ENCODE data around the gene KARS1.

The KARS1 gene

GRCh38 chr16:75584108-75584507 lies 63.4 kb downstream of the KARS1 start:
- Histone ChIP-seq H3F3A (ENCODE audit: insufficient read depth, low read length) (no peaks in the 10 kb centered on the region), H4K20me1 (ENCODE audit: insufficient read depth, low read length) (no peaks in the 10 kb centered on the region), H3K27me3 (ENCODE audit: insufficient read depth, low read length) (no peaks in the 10 kb centered on the region), H3K27ac (ENCODE audit: low read depth, low read length, poor library complexity, severe bottlenecking) (peak overlapping the region; percentile 22), H3K4me3 (ENCODE audit: low read depth, low read length, poor library complexity, severe bottlenecking) (no peak overlapping the region), H3K9ac (ENCODE audit: low read length) (no peak overlapping the region), H3K4me2 (ENCODE audit: low read length) (no peak overlapping the region), H3K79me2 (ENCODE audit: insufficient read depth, low read length) (no peaks in the 10 kb centered on the region), H3K9me2 (ENCODE audit: low read depth, low read length) (no peaks in the 10 kb centered on the region), H2AFZ (ENCODE audit: low read length) (no peak overlapping the region), H3K9me3 (ENCODE audit: low read length) (no peaks in the 10 kb centered on the region), H3K4me1 (ENCODE audit: insufficient read depth, low read length, severe bottlenecking) (peaks cover 10% of the 10 kb centered on the region), H3K36me3 (ENCODE audit: insufficient read depth, low read length) (peaks cover 15% of the 10 kb centered on the region; the same call in 1 of the 2 replicates)
- TF ChIP-seq EZH2 (IDR thresholded peaks at IDR 0.05; ENCODE audit: borderline replicate concordance, low read length) (no peak), CTCF (IDR thresholded peaks at IDR 0.05; ENCODE audit: low read length) (no peak)

GRCh38 chr16:75579281-75579834 lies 68.1 kb downstream of the KARS1 start:
- Histone ChIP-seq H3K4me1 (ENCODE audit: insufficient read depth, low read length, severe bottlenecking) (peaks cover 7% of the 10 kb centered on the region), H3K27ac (ENCODE audit: low read depth, low read length, poor library complexity, severe bottlenecking) (no peak overlapping the region), H2AFZ (ENCODE audit: low read length) (no peak overlapping the region), H3K9me3 (ENCODE audit: low read length) (no peaks in the 10 kb centered on the region), H3K9ac (ENCODE audit: low read length) (no peak overlapping the region), H3F3A (ENCODE audit: insufficient read depth, low read length) (no peaks in the 10 kb centered on the region), H4K20me1 (ENCODE audit: insufficient read depth, low read length) (no peaks in the 10 kb centered on the region), H3K9me2 (ENCODE audit: low read depth, low read length) (no peaks in the 10 kb centered on the region), H3K4me2 (ENCODE audit: low read length) (no peak overlapping the region), H3K4me3 (ENCODE audit: low read depth, low read length, poor library complexity, severe bottlenecking) (no peak overlapping the region), H3K36me3 (ENCODE audit: insufficient read depth, low read length) (peaks cover 56% of the 10 kb centered on the region), H3K27me3 (ENCODE audit: insufficient read depth, low read length) (no peaks in the 10 kb centered on the region), H3K79me2 (ENCODE audit: insufficient read depth, low read length) (no peaks in the 10 kb centered on the region)
- TF ChIP-seq CTCF (IDR thresholded peaks at IDR 0.05; ENCODE audit: low read length) (no peak), EZH2 (IDR thresholded peaks at IDR 0.05; ENCODE audit: borderline replicate concordance, low read length) (no peak)

GRCh38 chr16:75578725-75579124 lies 68.7 kb downstream of the KARS1 start:
- Histone ChIP-seq H3K36me3 (ENCODE audit: insufficient read depth, low read length) (peaks cover 62% of the 10 kb centered on the region), H3K9me3 (ENCODE audit: low read length) (no peaks in the 10 kb centered on the region), H3F3A (ENCODE audit: insufficient read depth, low read length) (no peaks in the 10 kb centered on the region), H2AFZ (ENCODE audit: low read length) (no peak overlapping the region), H3K27me3 (ENCODE audit: insufficient read depth, low read length) (no peaks in the 10 kb centered on the region), H3K27ac (ENCODE audit: low read depth, low read length, poor library complexity, severe bottlenecking) (no peak overlapping the region), H4K20me1 (ENCODE audit: insufficient read depth, low read length) (no peaks in the 10 kb centered on the region), H3K9me2 (ENCODE audit: low read depth, low read length) (no peaks in the 10 kb centered on the region), H3K4me3 (ENCODE audit: low read depth, low read length, poor library complexity, severe bottlenecking) (no peak overlapping the region), H3K4me2 (ENCODE audit: low read length) (no peak overlapping the region), H3K79me2 (ENCODE audit: insufficient read depth, low read length) (no peaks in the 10 kb centered on the region), H3K9ac (ENCODE audit: low read length) (no peak overlapping the region), H3K4me1 (ENCODE audit: insufficient read depth, low read length, severe bottlenecking) (peaks cover under 1% of the 10 kb centered on the region)
- TF ChIP-seq CTCF (IDR thresholded peaks at IDR 0.05; ENCODE audit: low read length) (no peak), EZH2 (IDR thresholded peaks at IDR 0.05; ENCODE audit: borderline replicate concordance, low read length) (no peak)
